Keratinocyte (primary cell): ENCODE data around the gene BANK1. TPM values are rescaled to one million over a fixed set of nuclear protein-coding genes. Genes with fewer than 3 reads are reported as not detected.

ENCODE experiments used
- DNase-seq: peaks from one replicate; pipeline ENCODE4 v3.0.0-alpha.2; 2011; ENCODE audit warnings: low read depth, missing footprints, low spot score
- FAIRE-seq: peaks from 2 replicates; lab custom pipeline; 2011; peaks lifted over from hg19 to GRCh38; lab: Jason Lieb, UNC
- H2AFZ ChIP-seq: 2 replicates; pipeline ENCODE4 v1.6.0; 2012; ENCODE audit warnings: low read length, control low read depth, inconsistent platforms; ENCODE audit not compliant: control insufficient read depth
- H3K27ac ChIP-seq: 2 replicates; pipeline ENCODE4 v1.5.1; 2011; ENCODE audit warnings: low read length; ENCODE audit not compliant: control insufficient read depth, insufficient read depth
- H3K27me3 ChIP-seq: 3 replicates; pipeline ENCODE4 v1.6.0; 2011; ENCODE audit warnings: low read length; ENCODE audit not compliant: control insufficient read depth, insufficient read depth; ENCODE audit errors: extremely low read depth
- H3K36me3 ChIP-seq, 2 experiments: 2 replicates in 1 of 2; 3 replicates in 1 of 2; pipeline ENCODE4 v1.5.1; 2011; ENCODE audit warnings: low read length in 2 of 2, mild to moderate bottlenecking in 1 of 2; ENCODE audit not compliant: control insufficient read depth in 2 of 2, insufficient read depth in 2 of 2; ENCODE audit errors: extremely low read depth in 1 of 2
- H3K4me1 ChIP-seq: 3 replicates; pipeline ENCODE4 v1.5.1; 2011; ENCODE audit warnings: low read length; ENCODE audit not compliant: control insufficient read depth, insufficient read depth; ENCODE audit errors: extremely low read depth
- H3K4me2 ChIP-seq: 3 replicates; pipeline ENCODE4 v1.6.0; 2011; ENCODE audit warnings: low read depth, low read length; ENCODE audit not compliant: control insufficient read depth, insufficient read depth; ENCODE audit errors: extremely low read depth
- H3K4me3 ChIP-seq, 3 experiments: fragments of 200-600 bp in 1 of 3; sonication (generic) in 1 of 3; 2 replicates in 2 of 3; 3 replicates in 1 of 3; pipeline ENCODE4 v1.5.1; 2011 to 2016; ENCODE audit warnings: low read length in 3 of 3, mild to moderate bottlenecking in 3 of 3, control low read depth in 2 of 3, inconsistent platforms in 1 of 3, low read depth in 1 of 3, mixed read lengths in 1 of 3, mixed run types in 1 of 3, moderate library complexity in 1 of 3; ENCODE audit not compliant: control insufficient read depth in 2 of 3, insufficient read depth in 2 of 3; ENCODE audit errors: extremely low read depth in 1 of 3
- H3K79me2 ChIP-seq: 2 replicates; pipeline ENCODE4 v1.6.0; 2012; ENCODE audit warnings: low read length; ENCODE audit not compliant: control insufficient read depth, insufficient read depth
- H3K9ac ChIP-seq: 3 replicates; pipeline ENCODE4 v1.6.0; 2011; ENCODE audit warnings: low read length; ENCODE audit not compliant: control insufficient read depth, insufficient read depth; ENCODE audit errors: extremely low read depth
- H3K9me1 ChIP-seq: 3 replicates; pipeline ENCODE4 v1.6.0; 2011; ENCODE audit warnings: low read length; ENCODE audit not compliant: control insufficient read depth, insufficient read depth; ENCODE audit errors: extremely low read depth
- H3K9me3 ChIP-seq: 2 replicates; pipeline ENCODE4 v1.5.1; 2012; ENCODE audit warnings: low read depth, low read length; ENCODE audit not compliant: control insufficient read depth
- H4K20me1 ChIP-seq: 3 replicates; pipeline ENCODE4 v1.6.0; 2011; ENCODE audit warnings: low read length; ENCODE audit not compliant: control insufficient read depth, insufficient read depth; ENCODE audit errors: extremely low read depth
- EZH2 ChIP-seq: IDR thresholded peaks from one replicate; pipeline ENCODE4 v1.6.1; 2012; ENCODE audit warnings: inconsistent platforms, mild to moderate bottlenecking, low read length, moderate library complexity
- dilution Hi-C: fragments of 300-500 bp; cut with MboI; formaldehyde crosslinking; loops from one replicate; pipeline ENCODE4 v1.7.0; 2020; ENCODE audit warnings: low sequenced_read_pairs; ENCODE audit not compliant: extremely low pct_ligation_motif_present
- polyA plus RNA-seq, 5 experiments: library from polyadenylated mRNA; depleted of rRNA in 3 of 5; stranded (reverse) in 3 of 5; stranded (forward) in 1 of 5; unstranded in 1 of 5; fragments of >200 nt; gene quantifications; 1 replicate in 1 of 5; 2 replicates in 3 of 5; 3 replicates in 1 of 5; pipeline versions ENCODE4 v1.2.1 to v1.2.3, GENCODE V29; 2011 to 2012; ENCODE audit warnings: missing spikeins in 2 of 5, low read depth in 1 of 5, low replicate concordance in 1 of 5
- TF ChIP-seq, protein P1 (sequence below), 3 experiments: IDR thresholded peaks in 1 of 3; conservative IDR thresholded peaks in 1 of 3; optimal IDR thresholded peaks in 1 of 3; 2 replicates in 2 of 3; 3 replicates in 1 of 3; pipeline versions ENCODE3 to v1.5.1; 2011; ENCODE audit warnings: low read length in 3 of 3, mild to moderate bottlenecking in 3 of 3, moderate library complexity in 2 of 3, control low read depth in 1 of 3, inconsistent platforms in 1 of 3; ENCODE audit not compliant: insufficient read depth in 2 of 3; ENCODE audit errors: extremely low read depth in 1 of 3

BANK1 gene
- polyA plus RNA-seq, 1 donor (not counting 4 experiments of a cell fraction or from before 2014, with no cell fraction given): 0.25 TPM

DNA sequence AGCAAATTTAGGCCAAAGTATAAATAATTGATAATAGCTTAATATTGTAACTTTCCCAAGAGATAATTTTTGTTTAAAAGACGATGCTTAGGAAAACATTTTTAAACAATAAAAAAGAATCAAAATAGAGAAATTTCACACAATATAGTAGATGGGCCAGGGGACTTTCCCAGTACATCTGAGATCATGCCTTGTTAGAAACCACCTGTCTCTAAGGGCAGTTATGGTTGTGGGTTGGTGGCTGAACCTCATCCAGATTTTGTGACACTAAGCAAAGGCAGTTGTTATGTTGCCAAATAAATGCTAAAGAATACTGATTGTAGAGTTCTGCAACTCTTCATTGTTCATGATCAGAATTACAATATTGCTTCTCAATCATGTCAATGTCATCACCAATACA lies 270.6 kb downstream of the BANK1 start:
- TF ChIP-seq, protein P1, sequence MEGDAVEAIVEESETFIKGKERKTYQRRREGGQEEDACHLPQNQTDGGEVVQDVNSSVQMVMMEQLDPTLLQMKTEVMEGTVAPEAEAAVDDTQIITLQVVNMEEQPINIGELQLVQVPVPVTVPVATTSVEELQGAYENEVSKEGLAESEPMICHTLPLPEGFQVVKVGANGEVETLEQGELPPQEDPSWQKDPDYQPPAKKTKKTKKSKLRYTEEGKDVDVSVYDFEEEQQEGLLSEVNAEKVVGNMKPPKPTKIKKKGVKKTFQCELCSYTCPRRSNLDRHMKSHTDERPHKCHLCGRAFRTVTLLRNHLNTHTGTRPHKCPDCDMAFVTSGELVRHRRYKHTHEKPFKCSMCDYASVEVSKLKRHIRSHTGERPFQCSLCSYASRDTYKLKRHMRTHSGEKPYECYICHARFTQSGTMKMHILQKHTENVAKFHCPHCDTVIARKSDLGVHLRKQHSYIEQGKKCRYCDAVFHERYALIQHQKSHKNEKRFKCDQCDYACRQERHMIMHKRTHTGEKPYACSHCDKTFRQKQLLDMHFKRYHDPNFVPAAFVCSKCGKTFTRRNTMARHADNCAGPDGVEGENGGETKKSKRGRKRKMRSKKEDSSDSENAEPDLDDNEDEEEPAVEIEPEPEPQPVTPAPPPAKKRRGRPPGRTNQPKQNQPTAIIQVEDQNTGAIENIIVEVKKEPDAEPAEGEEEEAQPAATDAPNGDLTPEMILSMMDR (optimal IDR thresholded peaks at IDR 0.05 in 1 of 3, IDR thresholded peaks at IDR 0.05 in 1 of 3, conservative IDR thresholded peaks at IDR 0.05 in 1 of 3; ENCODE audit: extremely low read depth in 1 of 3, insufficient read depth in 2 of 3, low read length in 3 of 3): no peak
- TF ChIP-seq EZH2: no peak
- Histone ChIP-seq H4K20me1 (no peaks in the 10 kb centered on the region), H3K9me3 (no peaks in the 10 kb centered on the region), H3K4me3 (no peak overlapping the region), H3K4me2 (no peak overlapping the region), H3K9me1 (no peaks in the 10 kb centered on the region), H3K4me1 (peaks cover 11% of the 10 kb centered on the region), H3K27ac (no peak overlapping the region), H2AFZ (no peak overlapping the region), H3K27me3 (no peaks in the 10 kb centered on the region), H3K9ac (no peak overlapping the region), H3K79me2 (no peaks in the 10 kb centered on the region), H3K36me3 (no peaks in the 10 kb centered on the region)
- DNase-seq: no peak
- dilution Hi-C loops: no loop called here
- peak; percentile 43 for FAIRE-seq

- Histone ChIP-seq H3K36me3 (no peaks in the 10 kb centered on the region), H3K9ac (no peak overlapping the region), H3K9me3 (no peaks in the 10 kb centered on the region), H3K4me2 (peak overlapping the region; percentile 62), H3K27me3 (no peaks in the 10 kb centered on the region), H2AFZ (peak overlapping the region; percentile 78), H3K9me1 (no peaks in the 10 kb centered on the region), H3K4me1 (peaks cover 11% of the 10 kb centered on the region), H4K20me1 (no peaks in the 10 kb centered on the region), H3K27ac (no peak overlapping the region), H3K79me2 (no peaks in the 10 kb centered on the region), H3K4me3 (peak overlapping the region in 1 of 3 experiments; percentile 18)
- TF ChIP-seq EZH2: no peak
- TF ChIP-seq, protein P1 (optimal IDR thresholded peaks at IDR 0.05 in 1 of 3, IDR thresholded peaks at IDR 0.05 in 1 of 3, conservative IDR thresholded peaks at IDR 0.05 in 1 of 3; ENCODE audit: extremely low read depth in 1 of 3, insufficient read depth in 2 of 3, low read length in 3 of 3): no peak
- dilution Hi-C loops: no loop called here
- DNase-seq: no peak
- FAIRE-seq: peak; percentile 52
Observed at GRCh38 chr4:102064747-102065442, 274.4 kb downstream of the BANK1 start.
